HG03103 (cell line): Measurements from ENCODE around the gene PIP4P1.

Experiments used
- ATAC-seq: cut with Tn5 transposase; IDR thresholded peaks from one replicate; pipeline ENCODE4 v1.9.1; 2021; ENCODE audit warnings: low read depth; ENCODE audit not compliant: unreplicated experiment

PIP4P1 gene

GRCh38 chr14:20438664-20439063, 22.6 kb downstream of the PIP4P1 start:
- no peak for ATAC-seq

GRCh38 chr14:20436363-20436755, 24.9 kb downstream of the PIP4P1 start:
- no peak for ATAC-seq

GRCh38 chr14:20435582-20436362, 25.5 kb downstream of the PIP4P1 start, which contains the start of gene KLHL33:
KLHL33 (minus strand) TSS chr14:20436166; CDS start chr14:20435811, 355 bp downstream.
- ATAC-seq: no peak

GRCh38 chr14:20434701-20435581, 26.3 kb downstream of the PIP4P1 start:
- ATAC-seq: no peak

GRCh38 chr14:20429801-20430669, 31.2 kb downstream of the PIP4P1 start:
- no peak for ATAC-seq

GRCh38 chr14:20428802-20429201, 32.4 kb downstream of the PIP4P1 start:
- no peak for ATAC-seq

- peak; percentile 18 for ATAC-seq
Measured at GRCh38 chr14:20428010-20428365, 33.2 kb downstream of the PIP4P1 start.

- ATAC-seq: peak; percentile 86
Measured at GRCh38 chr14:20427231-20428009, 33.8 kb downstream of the PIP4P1 start.

- ATAC-seq: no peak
Measured at GRCh38 chr14:20424851-20425250, 36.4 kb downstream of the PIP4P1 start.

GRCh38 chr14:20422886-20423285, 38.3 kb downstream of the PIP4P1 start:
- no peak for ATAC-seq

- ATAC-seq: no peak
Measured at GRCh38 chr14:20421267-20421666, 40.0 kb downstream of the PIP4P1 start.

GRCh38 chr14:20419419-20419818, 41.8 kb downstream of the PIP4P1 start:
- ATAC-seq: no peak

- ATAC-seq: no peak
Measured at GRCh38 chr14:20418501-20418909, 42.7 kb downstream of the PIP4P1 start.

GRCh38 chr14:20417250-20418186, 43.7 kb downstream of the PIP4P1 start:
- no peak for ATAC-seq

GRCh38 chr14:20416223-20416622, 45.0 kb downstream of the PIP4P1 start:
- no peak for ATAC-seq

GRCh38 chr14:20415782-20416206, 45.4 kb downstream of the PIP4P1 start:
- no peak for ATAC-seq

GRCh38 chr14:20413744-20414082, 47.5 kb downstream of the PIP4P1 start:
- no peak for ATAC-seq

GRCh38 chr14:20412876-20413743, 48.1 kb downstream of the PIP4P1 start, which contains the start of gene TEP1:
TEP1 (minus strand) TSS chr14:20413501; CDS start chr14:20408439, 5,062 bp downstream.
- peak; percentile 58 for ATAC-seq
